ENCODE results near the gene DMD. TPM values are rescaled to one million over a fixed set of nuclear protein-coding genes. Genes with fewer than 3 reads are reported as not detected.
A peak's percentile ranks its signal among the peaks of the same experiment; 100 is the strongest.

The DMD gene
- total and polyA plus RNA-seq, 2 of the 13 experiments (the other 11 are each of a cell fraction or from before 2014, with no cell fraction given): 17.6 to 25.9 TPM

DNA sequence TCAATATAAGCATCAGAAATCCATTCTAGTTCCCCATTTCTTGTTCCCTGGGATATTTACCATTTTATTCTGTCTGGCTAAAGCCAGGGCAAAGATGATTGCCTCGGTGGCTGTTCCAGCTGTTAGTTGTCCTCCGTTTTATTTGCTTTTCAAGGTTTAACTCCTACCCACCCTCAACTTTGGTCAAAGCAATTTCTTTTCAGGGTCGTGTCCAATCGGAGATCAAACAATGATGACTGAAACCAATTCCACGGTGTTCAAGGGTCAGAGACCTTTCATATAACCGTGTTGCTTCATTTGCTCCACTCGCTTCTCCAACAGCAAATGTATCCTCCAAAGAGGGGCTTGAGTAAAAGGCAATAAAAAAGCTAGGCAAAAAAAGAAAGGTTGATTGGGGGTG lies 1946.0 kb downstream of the DMD start (continued):
- TF ChIP-seq KDM6A (CRISPR knock-in tag; IDR thresholded peaks at IDR 0.05; ENCODE audit: low read depth): 0 out of 2 replicates have a peak, but pooled peaks have one; percentile 10
- TF ChIP-seq ELF4 (CRISPR knock-in tag; IDR thresholded peaks at IDR 0.05; ENCODE audit: borderline replicate concordance): no peak
- peak; percentile 32 for TF ChIP-seq TEAD3 (CRISPR knock-in tag; optimal IDR thresholded peaks at IDR 0.05; ENCODE audit: borderline replicate concordance)
- peak; percentile 64; the same call in 1 of the 2 replicates for TF ChIP-seq ISL2 (CRISPR knock-in tag; IDR thresholded peaks at IDR 0.05)
- TF ChIP-seq RXRB (CRISPR knock-in tag; IDR thresholded peaks at IDR 0.05; ENCODE audit: borderline replicate concordance): 0 out of 2 replicates have a peak, but pooled peaks have one; percentile 45
- TF ChIP-seq, protein P1, sequence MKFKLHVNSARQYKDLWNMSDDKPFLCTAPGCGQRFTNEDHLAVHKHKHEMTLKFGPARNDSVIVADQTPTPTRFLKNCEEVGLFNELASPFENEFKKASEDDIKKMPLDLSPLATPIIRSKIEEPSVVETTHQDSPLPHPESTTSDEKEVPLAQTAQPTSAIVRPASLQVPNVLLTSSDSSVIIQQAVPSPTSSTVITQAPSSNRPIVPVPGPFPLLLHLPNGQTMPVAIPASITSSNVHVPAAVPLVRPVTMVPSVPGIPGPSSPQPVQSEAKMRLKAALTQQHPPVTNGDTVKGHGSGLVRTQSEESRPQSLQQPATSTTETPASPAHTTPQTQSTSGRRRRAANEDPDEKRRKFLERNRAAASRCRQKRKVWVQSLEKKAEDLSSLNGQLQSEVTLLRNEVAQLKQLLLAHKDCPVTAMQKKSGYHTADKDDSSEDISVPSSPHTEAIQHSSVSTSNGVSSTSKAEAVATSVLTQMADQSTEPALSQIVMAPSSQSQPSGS (CRISPR knock-in tag; IDR thresholded peaks at IDR 0.05): 0 out of 2 replicates have a peak, but pooled peaks have one; percentile 28
- peak; percentile 80; the same call in 1 of the 2 replicates for TF ChIP-seq ZNF652 (CRISPR knock-in tag; IDR thresholded peaks at IDR 0.05; ENCODE audit: borderline replicate concordance, low read depth)
- TF ChIP-seq ZNF557 (CRISPR knock-in tag; IDR thresholded peaks at IDR 0.05): no peak
- TF ChIP-seq SIN3A (IDR thresholded peaks at IDR 0.05; ENCODE audit: borderline replicate concordance, low read depth, low read length): 0 out of 2 replicates have a peak, but pooled peaks have one; percentile 39
- 0 out of 2 replicates have a peak, but pooled peaks have one; percentile 15 for TF ChIP-seq IRF2 (CRISPR knock-in tag; IDR thresholded peaks at IDR 0.05)
- peak; percentile 11 to 53; a peak in 1 of 4 replicates for TF ChIP-seq NR2F1 (CRISPR knock-in tag; IDR thresholded peaks at IDR 0.05)
- TF ChIP-seq GFI1 (CRISPR knock-in tag; IDR thresholded peaks at IDR 0.05; ENCODE audit: borderline replicate concordance): 0 out of 2 replicates have a peak, but pooled peaks have one; percentile 18
- TF ChIP-seq CEBPG (CRISPR knock-in tag; IDR thresholded peaks at IDR 0.05): peak; percentile 77
- no peak for TF ChIP-seq ZZZ3 (CRISPR knock-in tag; IDR thresholded peaks at IDR 0.05; ENCODE audit: borderline replicate concordance)
- TF ChIP-seq FOXA3 (CRISPR knock-in tag; IDR thresholded peaks at IDR 0.05): peak; percentile 23; the same call in 1 of the 2 replicates
- TF ChIP-seq, protein P2, sequence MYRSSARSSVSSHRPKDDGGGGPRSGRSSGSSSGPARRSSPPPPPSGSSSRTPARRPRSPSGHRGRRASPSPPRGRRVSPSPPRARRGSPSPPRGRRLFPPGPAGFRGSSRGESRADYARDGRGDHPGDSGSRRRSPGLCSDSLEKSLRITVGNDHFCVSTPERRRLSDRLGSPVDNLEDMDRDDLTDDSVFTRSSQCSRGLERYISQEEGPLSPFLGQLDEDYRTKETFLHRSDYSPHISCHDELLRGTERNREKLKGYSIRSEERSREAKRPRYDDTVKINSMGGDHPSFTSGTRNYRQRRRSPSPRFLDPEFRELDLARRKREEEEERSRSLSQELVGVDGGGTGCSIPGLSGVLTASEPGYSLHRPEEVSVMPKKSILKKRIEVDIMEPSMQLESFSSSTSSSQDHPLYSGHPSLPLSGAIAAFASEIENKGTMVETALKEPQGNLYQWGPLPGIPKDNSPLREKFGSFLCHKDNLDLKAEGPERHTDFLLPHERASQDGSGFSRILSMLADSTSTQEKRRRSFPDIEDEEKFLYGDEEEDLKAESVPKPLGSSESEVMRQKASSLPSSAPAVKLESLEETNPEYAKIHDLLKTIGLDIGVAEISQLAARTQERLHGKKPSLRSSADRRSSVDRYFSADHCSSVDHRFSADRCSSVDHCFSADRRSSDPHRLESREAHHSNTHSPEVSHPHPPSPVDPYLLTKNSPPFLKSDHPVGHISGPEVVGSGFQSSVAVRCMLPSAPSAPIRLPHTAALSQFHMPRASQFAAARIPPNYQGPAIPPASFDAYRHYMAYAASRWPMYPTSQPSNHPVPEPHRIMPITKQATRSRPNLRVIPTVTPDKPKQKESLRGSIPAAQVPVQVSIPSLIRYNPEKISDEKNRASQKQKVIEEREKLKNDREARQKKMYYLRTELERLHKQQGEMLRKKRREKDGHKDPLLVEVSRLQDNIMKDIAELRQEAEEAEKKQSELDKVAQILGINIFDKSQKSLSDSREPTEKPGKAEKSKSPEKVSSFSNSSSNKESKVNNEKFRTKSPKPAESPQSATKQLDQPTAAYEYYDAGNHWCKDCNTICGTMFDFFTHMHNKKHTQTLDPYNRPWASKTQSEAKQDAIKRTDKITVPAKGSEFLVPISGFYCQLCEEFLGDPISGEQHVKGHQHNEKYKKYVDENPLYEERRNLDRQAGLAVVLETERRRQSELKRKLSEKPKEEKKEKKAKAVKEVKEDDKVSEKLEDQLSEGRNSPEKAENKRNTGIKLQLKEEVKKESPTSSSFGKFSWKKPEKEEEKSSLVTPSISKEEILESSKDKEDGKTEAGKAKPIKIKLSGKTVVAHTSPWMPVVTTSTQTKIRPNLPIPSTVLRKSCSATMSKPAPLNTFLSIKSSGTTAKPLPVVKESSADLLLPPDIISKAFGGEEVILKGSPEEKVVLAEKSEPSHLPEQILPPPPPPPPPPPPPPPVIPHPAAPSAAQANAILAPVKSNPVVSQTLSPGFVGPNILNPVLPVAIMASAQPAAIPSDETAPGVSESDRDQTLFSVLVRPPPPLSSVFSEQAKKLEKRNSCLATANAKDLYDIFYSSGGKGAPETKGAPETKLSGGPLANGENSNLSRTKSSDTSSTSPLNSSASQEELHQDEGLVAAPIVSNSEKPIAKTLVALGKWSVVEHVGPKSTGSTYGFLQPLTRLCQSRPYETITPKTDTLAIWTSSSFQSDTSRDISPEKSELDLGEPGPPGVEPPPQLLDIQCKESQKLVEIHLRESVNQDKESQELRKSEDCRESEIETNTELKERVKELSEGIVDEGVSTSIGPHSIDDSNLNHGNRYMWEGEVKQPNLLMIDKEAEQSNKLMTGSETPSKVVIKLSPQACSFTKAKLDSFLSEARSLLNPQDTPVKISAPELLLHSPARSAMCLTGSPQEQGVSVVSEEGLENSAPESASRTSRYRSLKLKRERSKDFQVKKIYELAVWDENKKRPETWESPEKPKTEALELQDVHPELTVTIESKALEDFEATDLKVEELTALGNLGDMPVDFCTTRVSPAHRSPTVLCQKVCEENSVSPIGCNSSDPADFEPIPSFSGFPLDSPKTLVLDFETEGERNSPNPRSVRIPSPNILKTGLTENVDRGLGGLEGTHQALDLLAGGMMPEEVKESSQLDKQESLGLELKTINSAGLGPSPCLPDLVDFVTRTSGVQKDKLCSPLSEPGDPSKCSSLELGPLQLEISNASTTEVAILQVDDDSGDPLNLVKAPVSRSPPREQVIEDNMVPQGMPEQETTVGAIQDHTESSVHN (CRISPR knock-in tag; IDR thresholded peaks at IDR 0.05): no peak
- no peak for TF ChIP-seq SP1 (IDR thresholded peaks at IDR 0.05)
- TF ChIP-seq SP1 (CRISPR knock-in tag; IDR thresholded peaks at IDR 0.05): no peak
- peak in 1 of 2 experiments; percentile 72; a peak in 2 of 4 replicates for TF ChIP-seq EP300 (IDR thresholded peaks at IDR 0.05; ENCODE audit: low read depth in 2 of 2, low read length in 2 of 2)
- TF ChIP-seq EP300 (CRISPR knock-in tag; IDR thresholded peaks at IDR 0.05; ENCODE audit: borderline replicate concordance): no peak
- TF ChIP-seq NFIC (IDR thresholded peaks at IDR 0.05; ENCODE audit: low read length): 0 out of 2 replicates have a peak, but pooled peaks have one; percentile 46
- no peak for TF ChIP-seq SP2 (CRISPR knock-in tag; IDR thresholded peaks at IDR 0.05)

Data from HepG2 (cell line).